HG03558 (cell line): ENCODE results near the gene PER1.

Source experiments
- ATAC-seq: cut with Tn5 transposase; IDR thresholded peaks from one replicate; pipeline ENCODE4 v1.9.1; 2021; ENCODE audit warnings: moderate number of reproducible peaks; ENCODE audit not compliant: unreplicated experiment; ENCODE audit errors: extremely low read depth

PER1 gene

DNA sequence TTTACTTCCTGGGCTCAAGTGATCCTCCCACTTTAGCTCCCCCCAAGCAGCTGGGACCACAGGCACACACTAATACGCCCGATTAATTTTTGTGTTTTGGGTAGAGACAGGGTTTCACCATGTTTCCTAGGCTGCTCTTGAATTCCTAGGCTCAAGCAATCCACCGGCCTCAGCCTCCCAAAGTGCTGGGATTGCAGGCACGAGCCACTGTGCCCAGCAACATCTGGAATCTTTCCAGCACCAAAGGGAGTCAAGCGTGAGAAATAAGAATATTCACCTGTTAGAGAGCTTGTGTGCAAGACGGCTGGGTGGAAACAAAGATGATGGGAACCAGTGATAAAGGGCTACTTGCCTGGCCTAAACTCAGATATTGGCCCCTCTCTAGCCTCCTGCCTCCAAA is 50.5 kb downstream of the PER1 start:
- ATAC-seq: no peak

DNA sequence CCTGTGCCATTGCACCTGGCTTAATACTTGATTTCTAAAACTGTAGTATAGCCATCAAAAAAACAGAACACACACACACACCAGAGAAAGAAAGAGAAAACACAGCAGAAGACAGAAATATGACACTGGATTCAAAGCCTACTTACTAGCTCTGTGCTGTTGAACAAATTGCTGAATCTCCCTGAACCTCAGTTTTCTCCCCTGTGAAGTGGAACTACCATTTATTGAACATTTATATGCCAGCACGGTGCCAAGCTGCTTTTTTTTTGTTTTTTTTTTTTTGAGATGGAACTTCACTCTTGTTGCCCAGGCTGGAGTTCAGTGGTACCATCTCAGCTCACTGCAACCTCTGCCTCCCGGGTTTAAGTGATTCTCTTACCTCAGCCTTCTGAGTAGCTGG is 51.4 kb downstream of the PER1 start:
- no peak for ATAC-seq

DNA sequence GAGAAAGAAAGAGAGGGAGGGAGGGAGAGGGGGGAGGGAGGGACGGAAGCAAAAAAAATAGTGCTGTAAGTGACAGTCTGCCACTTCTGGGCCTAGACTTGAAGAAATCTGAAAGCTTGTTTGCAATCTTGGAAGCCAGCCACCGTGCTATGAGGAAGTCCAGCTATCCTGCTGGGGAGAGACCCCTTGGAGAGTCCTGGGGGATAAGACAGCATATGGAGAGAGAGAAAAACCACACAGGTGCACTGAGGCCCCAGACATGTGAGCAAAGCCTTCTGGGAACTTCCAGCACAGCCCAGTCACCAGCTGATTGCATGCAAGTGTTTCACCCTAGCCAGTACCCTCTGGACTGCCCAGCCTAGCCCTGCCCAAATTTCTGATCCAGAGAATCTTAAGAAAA is 52.1 kb downstream of the PER1 start:
- no peak for ATAC-seq

DNA sequence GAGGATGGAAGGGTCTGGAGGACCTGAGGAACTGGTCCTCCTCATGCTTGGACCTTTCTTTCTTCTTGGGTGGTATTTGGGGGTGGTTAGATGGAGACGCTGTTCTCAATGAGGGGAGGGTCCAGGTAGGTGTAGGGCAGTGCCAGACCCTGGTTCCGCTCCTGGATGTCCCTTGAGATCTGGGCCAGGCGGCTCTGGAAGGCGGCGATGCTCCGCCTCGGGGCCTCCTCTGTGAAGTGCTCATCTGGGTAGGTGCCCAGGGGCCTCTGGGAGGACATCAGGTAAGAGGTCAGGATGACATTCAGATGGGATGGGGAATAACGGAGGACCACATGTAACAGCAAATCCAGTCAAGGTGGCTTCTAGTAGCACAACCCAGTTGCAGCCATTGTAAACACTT is 55.7 kb downstream of the PER1 start:
- ATAC-seq: no peak

DNA sequence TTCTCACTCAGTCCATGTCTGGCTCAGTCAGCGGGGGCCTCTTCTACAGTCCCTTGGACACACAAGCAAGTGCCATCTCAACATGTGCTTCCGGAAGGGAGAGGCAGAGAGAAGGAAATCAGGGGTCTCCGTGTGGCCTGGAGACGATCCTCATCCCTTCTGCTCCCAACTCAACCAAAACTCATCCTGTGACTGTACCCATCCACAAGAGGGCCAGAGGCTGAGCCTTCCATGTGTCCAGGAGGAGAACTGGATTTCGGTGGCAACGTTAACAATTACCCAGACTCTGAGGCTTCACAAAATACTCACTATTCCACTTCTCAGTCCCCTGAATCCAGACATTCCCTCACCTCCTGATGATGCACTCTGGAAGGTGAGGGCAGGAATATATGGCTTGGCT is 56.8 kb downstream of the PER1 start:
- no peak for ATAC-seq

DNA sequence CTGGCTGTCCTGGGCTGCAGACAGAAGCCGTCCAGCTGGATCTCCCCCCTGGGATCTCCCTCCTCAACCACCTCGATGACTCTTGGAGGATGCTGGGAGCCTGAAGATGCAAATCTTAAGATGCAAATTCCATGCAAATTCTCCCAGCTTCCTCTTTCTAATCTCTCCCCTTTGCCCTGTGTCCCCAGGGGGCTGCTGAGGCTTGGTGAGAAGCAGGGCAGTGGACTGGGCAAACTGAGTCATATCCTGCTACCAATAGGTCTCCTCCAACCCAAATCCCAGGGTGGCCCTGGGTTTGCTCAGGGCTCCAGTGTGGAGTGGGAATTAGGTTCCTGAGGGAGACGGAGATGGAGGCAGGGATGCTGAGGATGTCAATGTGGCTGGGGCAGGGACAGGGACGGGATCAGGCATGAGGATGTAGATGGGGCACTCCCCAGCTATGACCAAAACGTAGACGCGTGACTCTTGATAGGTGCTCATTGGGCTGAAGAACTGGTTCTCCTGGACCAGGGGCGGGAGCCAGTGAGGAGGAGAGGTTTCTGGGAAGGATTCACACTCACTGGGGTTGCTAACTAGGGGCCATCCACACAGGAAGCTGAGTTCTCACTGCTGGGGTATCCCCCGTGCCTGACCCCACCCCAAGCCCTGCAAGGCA is 61.0 kb downstream of the PER1 start:
- ATAC-seq: no peak
